H9 (cell line): Measurements from ENCODE around the gene UBIAD1. TPM values are rescaled to one million over a fixed set of nuclear protein-coding genes. Genes with fewer than 3 reads are reported as not detected.

Experiments used
- DNase-seq: peaks from one replicate; pipeline ENCODE4 v3.0.0-alpha.2; 2017
- H2AFZ ChIP-seq: one replicate; pipeline ENCODE4 v1.6.1; 2013; ENCODE audit warnings: mild to moderate bottlenecking, low read length, control low read depth, moderate library complexity
- H2AK5ac ChIP-seq: 2 replicates; pipeline ENCODE4 v1.6.1; 2013; ENCODE audit warnings: low read length, control low read depth, mixed read lengths; ENCODE audit not compliant: insufficient read length
- H2BK120ac ChIP-seq: one replicate; pipeline ENCODE4 v1.6.1; 2013; ENCODE audit warnings: low read depth, mild to moderate bottlenecking, low read length, control low read depth, inconsistent platforms; ENCODE audit not compliant: poor library complexity, severe bottlenecking
- H2BK12ac ChIP-seq: 2 replicates; pipeline ENCODE4 v1.6.1; 2013; ENCODE audit warnings: low read length, control low read depth, mixed read lengths, low read depth; ENCODE audit not compliant: insufficient read length
- H2BK15ac ChIP-seq: 2 replicates; pipeline ENCODE4 v1.6.1; 2013; ENCODE audit warnings: low read depth, low read length, control low read depth
- H2BK20ac ChIP-seq: one replicate; pipeline ENCODE4 v1.6.1; 2013; ENCODE audit warnings: low read depth, mild to moderate bottlenecking, low read length, control low read depth, inconsistent platforms; ENCODE audit not compliant: poor library complexity, severe bottlenecking
- H2BK5ac ChIP-seq: 2 replicates; pipeline ENCODE4 v1.6.1; 2013; ENCODE audit warnings: low read length, control low read depth, mixed read lengths; ENCODE audit not compliant: insufficient read length
- H3K14ac ChIP-seq: 2 replicates; pipeline ENCODE4 v1.6.1; 2013; ENCODE audit warnings: low read length, control low read depth; ENCODE audit not compliant: insufficient read depth
- H3K18ac ChIP-seq: 2 replicates; pipeline ENCODE4 v1.6.1; 2013; ENCODE audit warnings: low read depth, mild to moderate bottlenecking, mixed read lengths, low read length, control low read depth; ENCODE audit not compliant: insufficient read length
- H3K23ac ChIP-seq: 2 replicates; pipeline ENCODE4 v1.6.1; 2013; ENCODE audit warnings: low read length, control low read depth, mixed read lengths, low read depth; ENCODE audit not compliant: insufficient read length
- H3K23me2 ChIP-seq: 2 replicates; pipeline ENCODE4 v1.6.1; 2013; ENCODE audit warnings: low read depth, mild to moderate bottlenecking, mixed read lengths, low read length, control low read depth; ENCODE audit not compliant: insufficient read length, poor library complexity, severe bottlenecking
- H3K27ac ChIP-seq: 2 replicates; pipeline ENCODE4 v1.5.1; 2013; ENCODE audit warnings: low read length, control low read depth, mixed read lengths, low read depth; ENCODE audit not compliant: insufficient read length
- H3K27me3 ChIP-seq: 2 replicates; pipeline ENCODE4 v1.6.1; 2013; ENCODE audit warnings: low read length, control low read depth, inconsistent platforms; ENCODE audit not compliant: insufficient read depth
- H3K4ac ChIP-seq: 2 replicates; pipeline ENCODE4 v1.6.1; 2013; ENCODE audit warnings: low read depth, mild to moderate bottlenecking, control low read depth, inconsistent platforms, low read length, moderate library complexity
- H3K4me1 ChIP-seq: 2 replicates; pipeline ENCODE4 v1.6.1; 2013; ENCODE audit warnings: low read length, control low read depth, inconsistent platforms; ENCODE audit not compliant: insufficient read depth
- H3K4me2 ChIP-seq: 2 replicates; pipeline ENCODE4 v1.6.1; 2013; ENCODE audit warnings: low read length, control low read depth, mixed read lengths; ENCODE audit not compliant: insufficient read length, insufficient read depth
- H3K56ac ChIP-seq: 2 replicates; pipeline ENCODE4 v1.6.1; 2013; ENCODE audit warnings: low read depth, mild to moderate bottlenecking, mixed read lengths, low read length, control low read depth; ENCODE audit not compliant: insufficient read length
- H3K79me1 ChIP-seq: 2 replicates; pipeline ENCODE4 v1.6.1; 2013; ENCODE audit warnings: low read depth, mild to moderate bottlenecking, moderate library complexity, low read length, control low read depth, inconsistent platforms; ENCODE audit not compliant: insufficient read depth, poor library complexity, severe bottlenecking
- H3K79me2 ChIP-seq: 2 replicates; pipeline ENCODE4 v1.6.1; 2013; ENCODE audit warnings: low read length, control low read depth, inconsistent platforms; ENCODE audit not compliant: insufficient read depth
- H3K9ac ChIP-seq: 2 replicates; pipeline ENCODE4 v1.6.1; 2013; ENCODE audit warnings: low read length, control low read depth, mixed read lengths; ENCODE audit not compliant: insufficient read length; ENCODE audit errors: extremely low read depth
- H3K9me3 ChIP-seq: one replicate; pipeline ENCODE4 v1.6.1; 2013; ENCODE audit warnings: low read depth, low read length, inconsistent platforms; ENCODE audit not compliant: control insufficient read depth
- H3T11ph ChIP-seq: one replicate; pipeline ENCODE4 v1.6.1; 2013; ENCODE audit warnings: mild to moderate bottlenecking, low read length, control low read depth, inconsistent platforms
- H4K20me1 ChIP-seq: one replicate; pipeline ENCODE4 v1.6.1; 2013; ENCODE audit not compliant: control insufficient read depth, insufficient read length, insufficient read depth
- H4K5ac ChIP-seq: 2 replicates; pipeline ENCODE4 v1.6.1; 2013; ENCODE audit warnings: low read depth, mild to moderate bottlenecking, mixed read lengths, low read length, control low read depth; ENCODE audit not compliant: insufficient read length
- H4K8ac ChIP-seq: replicated peaks from 2 replicates; pipeline ENCODE4 v1.6.1; 2013; ENCODE audit warnings: low read length, control low read depth, mixed read lengths, low read depth; ENCODE audit not compliant: insufficient read length
- H4K91ac ChIP-seq: 2 replicates; pipeline ENCODE4 v1.6.1; 2013; ENCODE audit warnings: low read depth, mild to moderate bottlenecking, moderate library complexity, mixed read lengths, low read length, control low read depth; ENCODE audit not compliant: insufficient read length
- H3K27ac Mint-ChIP-seq, 3 experiments: 2 replicates in 2 of 3; 3 replicates in 1 of 3; pipeline ENCODE4 v1.8.0; 2020 to 2021; ENCODE audit warnings: mixed read lengths in 3 of 3, mild to moderate bottlenecking in 1 of 3, moderate library complexity in 1 of 3
- H3K27me3 Mint-ChIP-seq: 2 replicates; pipeline ENCODE4 v1.8.0; 2021; ENCODE audit warnings: low read depth, mild to moderate bottlenecking, moderate library complexity, mixed read lengths
- H3K36me3 Mint-ChIP-seq, 3 experiments: 2 replicates in 2 of 3; 3 replicates in 1 of 3; pipeline ENCODE4 v1.8.0; 2020 to 2021; ENCODE audit warnings: low read depth in 3 of 3, mixed read lengths in 3 of 3; ENCODE audit not compliant: insufficient read depth in 1 of 3
- H3K4me1 Mint-ChIP-seq, 2 experiments: 2 replicates each; pipeline ENCODE4 v1.8.0; 2020; ENCODE audit warnings: mixed read lengths in 2 of 2
- H3K4me3 Mint-ChIP-seq, 2 experiments: 2 replicates in 1 of 2; 3 replicates in 1 of 2; pipeline ENCODE4 v1.8.0; 2020 to 2021; ENCODE audit warnings: mild to moderate bottlenecking in 2 of 2, mixed read lengths in 2 of 2, moderate library complexity in 1 of 2
- H3K9me3 Mint-ChIP-seq, 2 experiments: 2 replicates in 1 of 2; 3 replicates in 1 of 2; pipeline ENCODE4 v1.8.0; 2020; ENCODE audit warnings: mild to moderate bottlenecking in 2 of 2, mixed read lengths in 2 of 2, moderate library complexity in 1 of 2
- CTCF ChIP-seq: fragments of 200-600 bp; sonication (generic); conservative IDR thresholded peaks from 3 replicates; pipeline ENCODE4 v1.8.0; 2021; ENCODE audit warnings: antibody characterized with exemption, mild to moderate bottlenecking
- WGBS: extraction: QIAGEN DNeasy Blood & Tissue Kit; methylation state at CpG from one replicate; pipeline ENCODE4 v1.1.7; 2013; ENCODE audit warnings: missing lambda C conversion rate, low lambda C conversion rate, mixed read lengths; ENCODE audit not compliant: insufficient read length; ENCODE audit errors: extremely low coverage; 5-methylcytosine and 5-hydroxymethylcytosine counted together
- total RNA-seq: library from RNA; stranded (reverse); gene quantifications from 2 replicates; pipeline ENCODE4 v1.2.1, GENCODE V29; 2021

Gene UBIAD1
- total RNA-seq, 1 experiment from 2014 or later: 30.2 TPM

- no peak overlapping the region for H3K23ac ChIP-seq
- no peak overlapping the region for H3K4me2 ChIP-seq
These were observed 35.8 kb downstream of the UBIAD1 start for GRCh38 chr1:11308699-11309224.

More at GRCh38 chr1:11308699-11309224, 35.8 kb downstream of the UBIAD1 start:
- Histone ChIP-seq H4K5ac (no peak overlapping the region), H3K4me1 (no peaks in the 10 kb centered on the region; the same call in 1 of the 2 replicates), H2AK5ac (no peak overlapping the region), H3K9me3 (no peaks in the 10 kb centered on the region), H4K20me1 (no peaks in the 10 kb centered on the region), H2BK20ac (no peak overlapping the region), H3K23me2 (no peaks in the 10 kb centered on the region), H3K18ac (no peak overlapping the region), H2BK120ac (no peak overlapping the region), H3K27ac (no peak overlapping the region), H3K9ac (no peak overlapping the region), H3K56ac (no peak overlapping the region), H3K4ac (no peak overlapping the region), H3K27me3 (no peaks in the 10 kb centered on the region), H2AFZ (no peak overlapping the region), H4K91ac (no peak overlapping the region), H3K79me1 (no peaks in the 10 kb centered on the region), H2BK12ac (no peak overlapping the region), H3K79me2 (no peaks in the 10 kb centered on the region), H3K14ac (no peak overlapping the region; the same call in 1 of the 2 replicates), H4K8ac (no peak overlapping the region), H2BK15ac (no peak overlapping the region), H3T11ph (no peak overlapping the region), H2BK5ac (no peak overlapping the region)
- H3K9me3 Mint-ChIP-seq: peaks cover 3 to 4% of the 10 kb centered on the region in 2 experiments; a peak in 3 of 5 replicates
- no peak for DNase-seq
- TF ChIP-seq CTCF: no peak
- H3K36me3 Mint-ChIP-seq: peaks cover 0 to 3% (median 0%) of the 10 kb centered on the region in 3 experiments; a peak in 1 of 7 replicates
- no CpG with 5 or more reads among the region's 6 CpGs for WGBS
- H3K27ac Mint-ChIP-seq: no peak overlapping the region
- no peak overlapping the region for H3K4me3 Mint-ChIP-seq
- H3K27me3 Mint-ChIP-seq: 0 out of 2 replicates have a peak, but pooled peaks cover 2% of the 10 kb centered on the region
- H3K4me1 Mint-ChIP-seq: peaks cover 20 to 25% of the 10 kb centered on the region in 2 experiments
